SKM-1 treated with dmso at 0.1 percent for 144 hours (cell line): ENCODE results near the gene SUFU.

Experiments used
- DNase-seq: peaks from one replicate; lab custom pipeline; 2025; ENCODE audit not compliant: unreplicated experiment; lab: John Stamatoyannopoulos, UW

The SUFU gene

GRCh38 chr10:102682416-102682815 is 178.6 kb downstream of the SUFU start:
- DNase-seq, result no peak

DNA sequence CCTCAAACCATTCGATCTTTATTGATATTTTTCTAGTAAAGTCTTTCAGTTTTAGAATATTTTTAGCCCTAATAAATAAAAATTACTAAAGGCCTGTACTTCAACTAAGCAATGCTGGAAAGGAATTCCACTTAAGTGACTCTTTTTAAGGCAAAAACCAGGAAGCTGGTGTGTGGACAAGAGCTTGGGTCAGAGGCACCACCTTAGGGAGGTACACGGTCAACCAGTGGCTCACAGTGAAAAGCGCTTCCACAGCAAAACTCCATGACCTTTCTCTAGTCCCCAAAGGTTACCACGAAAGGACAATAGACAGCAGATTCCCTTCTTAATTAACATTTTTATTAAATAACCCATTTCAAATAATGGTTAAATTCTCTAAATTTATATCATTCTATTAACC is 179.2 kb downstream of the SUFU start:
- no peak for DNase-seq
